Sigmoid colon (tissue), 4 donors: ENCODE measurements around the gene NELFA.

Experiments used
- CTCF ChIP-seq, 4 experiments: fragments of 450-650 bp in 3 of 4; fragments of 200-600 bp in 1 of 4; IDR thresholded peaks; one replicate each; pipeline ENCODE4 v1.5.1; 2016 to 2019; ENCODE audit warnings: antibody characterized with exemption in 4 of 4, mild to moderate bottlenecking in 3 of 4, moderate library complexity in 2 of 4
- EP300 ChIP-seq, 4 donors: sonication (generic); formaldehyde crosslinking; IDR thresholded peaks; one replicate each; pipeline ENCODE4 v1.6.1; 2017; ENCODE audit warnings: antibody characterized with exemption in 4 of 4
- POLR2A ChIP-seq, 2 donors: fragments of 450-650 bp; IDR thresholded peaks; one replicate each; pipeline ENCODE4 v1.6.1; 2016; ENCODE audit warnings: antibody characterized with exemption in 2 of 2, mild to moderate bottlenecking in 2 of 2, moderate library complexity in 2 of 2
- POLR2AphosphoS5 ChIP-seq, 4 donors: sonication (generic); formaldehyde crosslinking; IDR thresholded peaks; one replicate each; pipeline ENCODE4 v1.6.1; 2017; ENCODE audit warnings: antibody characterized with exemption in 4 of 4

- TF ChIP-seq CTCF (IDR thresholded peaks at IDR 0.05), result no peak
- TF ChIP-seq EP300 (IDR thresholded peaks at IDR 0.05), result no peak
- no peak for TF ChIP-seq POLR2AphosphoS5 (IDR thresholded peaks at IDR 0.05)
- TF ChIP-seq POLR2A (IDR thresholded peaks at IDR 0.05), result no peak
These were observed 23.5 kb downstream of the NELFA start for GRCh38 chr4:1985294-1985693.
